Upper lobe of left lung (tissue), 4 donors: ENCODE results near the gene ILDR2.

Source experiments
- POLR2A ChIP-seq, 4 donors: fragments of 450-650 bp; IDR thresholded peaks; one replicate each; pipeline ENCODE4 v1.5.1; 2016 to 2017; ENCODE audit warnings: antibody characterized with exemption in 4 of 4, mild to moderate bottlenecking in 2 of 4
- POLR2AphosphoS5 ChIP-seq, 2 donors: sonication (generic); formaldehyde crosslinking; IDR thresholded peaks; one replicate each; pipeline ENCODE4 v1.5.1; 2017; ENCODE audit warnings: antibody characterized with exemption in 2 of 2
- TF ChIP-seq, protein P1 (sequence below), 6 experiments: fragments of 450-650 bp in 4 of 6; fragments of 200-600 bp in 2 of 6; sonication (generic) in 2 of 6; IDR thresholded peaks; one replicate each; pipeline ENCODE4 v1.5.1; 2016 to 2019; ENCODE audit warnings: antibody characterized with exemption in 6 of 6

DNA sequence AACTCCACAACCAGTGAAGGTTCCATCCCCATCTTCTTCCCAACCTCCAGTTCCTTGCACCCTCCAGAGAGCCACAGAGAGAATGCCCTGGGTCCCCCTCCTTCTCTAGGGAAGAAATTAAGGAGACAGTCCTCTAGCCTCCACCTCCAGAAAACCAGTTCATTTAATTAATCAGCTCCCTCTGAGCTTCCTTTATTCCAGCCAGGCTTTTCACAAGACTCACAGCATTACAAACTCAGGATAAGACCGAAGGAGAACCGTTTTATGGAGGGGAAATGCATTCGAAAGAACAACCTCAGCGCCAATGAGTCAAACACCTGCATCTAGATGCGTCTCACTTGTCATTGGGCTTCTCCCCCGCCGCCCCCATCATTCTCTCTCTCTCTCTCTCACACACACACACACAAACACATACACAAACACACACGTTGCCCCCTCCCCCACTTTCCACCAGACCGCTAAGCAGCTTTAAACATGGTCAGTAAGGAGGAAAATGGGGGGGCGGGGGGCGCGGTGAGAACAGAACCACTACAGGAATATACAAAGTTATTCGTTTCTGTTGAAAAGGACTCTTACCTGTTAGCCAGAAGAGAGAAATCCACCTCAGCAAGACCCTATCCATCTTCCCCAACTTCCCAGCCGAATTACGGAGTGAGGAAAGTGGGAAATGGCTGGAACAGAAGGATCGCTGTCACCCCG is 544 bp downstream of the ILDR2 start:
- TF ChIP-seq, protein P1, sequence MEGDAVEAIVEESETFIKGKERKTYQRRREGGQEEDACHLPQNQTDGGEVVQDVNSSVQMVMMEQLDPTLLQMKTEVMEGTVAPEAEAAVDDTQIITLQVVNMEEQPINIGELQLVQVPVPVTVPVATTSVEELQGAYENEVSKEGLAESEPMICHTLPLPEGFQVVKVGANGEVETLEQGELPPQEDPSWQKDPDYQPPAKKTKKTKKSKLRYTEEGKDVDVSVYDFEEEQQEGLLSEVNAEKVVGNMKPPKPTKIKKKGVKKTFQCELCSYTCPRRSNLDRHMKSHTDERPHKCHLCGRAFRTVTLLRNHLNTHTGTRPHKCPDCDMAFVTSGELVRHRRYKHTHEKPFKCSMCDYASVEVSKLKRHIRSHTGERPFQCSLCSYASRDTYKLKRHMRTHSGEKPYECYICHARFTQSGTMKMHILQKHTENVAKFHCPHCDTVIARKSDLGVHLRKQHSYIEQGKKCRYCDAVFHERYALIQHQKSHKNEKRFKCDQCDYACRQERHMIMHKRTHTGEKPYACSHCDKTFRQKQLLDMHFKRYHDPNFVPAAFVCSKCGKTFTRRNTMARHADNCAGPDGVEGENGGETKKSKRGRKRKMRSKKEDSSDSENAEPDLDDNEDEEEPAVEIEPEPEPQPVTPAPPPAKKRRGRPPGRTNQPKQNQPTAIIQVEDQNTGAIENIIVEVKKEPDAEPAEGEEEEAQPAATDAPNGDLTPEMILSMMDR (IDR thresholded peaks at IDR 0.05): no peak
- TF ChIP-seq POLR2A (IDR thresholded peaks at IDR 0.05): no peak
- no peak for TF ChIP-seq POLR2AphosphoS5 (IDR thresholded peaks at IDR 0.05)
